Neuronal stem cell (in vitro differentiated cells): ENCODE measurements around the gene HABP4.

Experiments used
- DNase-seq: peaks from one replicate; pipeline ENCODE4 v3.0.0-alpha.2; 2013; ENCODE audit warnings: low spot score
- H2AFZ ChIP-seq: one replicate; pipeline ENCODE4 v1.6.1; 2013; ENCODE audit warnings: mild to moderate bottlenecking, low read length, inconsistent platforms
- H2AK5ac ChIP-seq: 2 replicates; pipeline ENCODE4 v1.6.1; 2013; ENCODE audit warnings: low read depth, mild to moderate bottlenecking, inconsistent platforms, low read length, moderate library complexity, mixed read lengths
- H2BK120ac ChIP-seq: 2 replicates; pipeline ENCODE4 v1.6.1; 2013; ENCODE audit warnings: low read depth, mild to moderate bottlenecking, inconsistent platforms, low read length, moderate library complexity, mixed read lengths
- H2BK12ac ChIP-seq: one replicate; pipeline ENCODE4 v1.6.1; 2013; ENCODE audit warnings: low read length, inconsistent platforms
- H2BK15ac ChIP-seq: 2 replicates; pipeline ENCODE4 v1.6.1; 2013; ENCODE audit warnings: mild to moderate bottlenecking, low read length, inconsistent platforms, mixed read lengths
- H2BK5ac ChIP-seq: one replicate; pipeline ENCODE4 v1.6.1; 2013; ENCODE audit warnings: inconsistent platforms, mild to moderate bottlenecking, low read length, moderate library complexity
- H3K14ac ChIP-seq: one replicate; pipeline ENCODE4 v1.6.1; 2013; ENCODE audit warnings: low read length, inconsistent platforms
- H3K18ac ChIP-seq: 2 replicates; pipeline ENCODE4 v1.6.1; 2013; ENCODE audit warnings: low read length, inconsistent platforms
- H3K23ac ChIP-seq: 2 replicates; pipeline ENCODE4 v1.6.1; 2013; ENCODE audit warnings: low read depth, mild to moderate bottlenecking, mixed read lengths, low read length, inconsistent platforms; ENCODE audit not compliant: poor library complexity
- H3K27ac ChIP-seq: replicated peaks from 3 replicates; pipeline ENCODE4 v1.5.1; 2013; ENCODE audit warnings: low read length, inconsistent platforms
- H3K27me3 ChIP-seq, 3 experiments: 2 replicates each; pipeline ENCODE4 v1.6.1; 2013; ENCODE audit warnings: low read length in 3 of 3, mild to moderate bottlenecking in 2 of 3, inconsistent platforms in 1 of 3, low read depth in 1 of 3, mixed read lengths in 1 of 3, moderate library complexity in 1 of 3; ENCODE audit not compliant: control insufficient read depth in 3 of 3, insufficient read depth in 3 of 3
- H3K36me3 ChIP-seq, 2 donors: replicated peaks in 1 of 2; 2 replicates each; pipeline ENCODE4 v1.6.1; 2013; ENCODE audit warnings: low read length in 2 of 2; ENCODE audit not compliant: control insufficient read depth in 2 of 2, insufficient read depth in 2 of 2
- H3K4ac ChIP-seq: 2 replicates; pipeline ENCODE4 v1.6.1; 2013; ENCODE audit warnings: inconsistent platforms, mild to moderate bottlenecking, low read length, moderate library complexity
- H3K4me1 ChIP-seq, 2 donors: 1 replicate in 1 of 2; 2 replicates in 1 of 2; pipeline ENCODE4 v1.6.1; 2013; ENCODE audit warnings: low read length in 2 of 2, low read depth in 1 of 2; ENCODE audit not compliant: control insufficient read depth in 2 of 2, insufficient read depth in 1 of 2
- H3K4me2 ChIP-seq: one replicate; pipeline ENCODE4 v1.6.1; 2013; ENCODE audit warnings: mild to moderate bottlenecking, low read length, inconsistent platforms; ENCODE audit not compliant: insufficient read depth, poor library complexity, severe bottlenecking
- H3K4me3 ChIP-seq, 2 donors: 2 replicates each; pipeline ENCODE4 v1.5.1; 2013; ENCODE audit warnings: low read length in 2 of 2, mild to moderate bottlenecking in 2 of 2, inconsistent platforms in 1 of 2, moderate library complexity in 1 of 2
- H3K79me1 ChIP-seq: one replicate; pipeline ENCODE4 v1.6.1; 2013; ENCODE audit warnings: low read depth, mild to moderate bottlenecking, inconsistent platforms, low read length, moderate library complexity
- H3K9ac ChIP-seq: one replicate; pipeline ENCODE4 v1.6.1; 2013; ENCODE audit warnings: mild to moderate bottlenecking, low read depth, low read length, inconsistent platforms; ENCODE audit not compliant: poor library complexity
- H3K9me3 ChIP-seq, 2 donors: replicated peaks in 1 of 2; 2 replicates each; pipeline versions ENCODE3 to v1.6.1; 2013; ENCODE audit warnings: low read length in 2 of 2, mild to moderate bottlenecking in 2 of 2, inconsistent platforms in 1 of 2, low read depth in 1 of 2, mixed read lengths in 1 of 2, moderate library complexity in 1 of 2; ENCODE audit not compliant: control insufficient read depth in 2 of 2, insufficient read depth in 1 of 2
- H4K8ac ChIP-seq: one replicate; pipeline ENCODE4 v1.6.1; 2013; ENCODE audit warnings: low read depth, mild to moderate bottlenecking, inconsistent platforms, low read length, moderate library complexity
- H4K91ac ChIP-seq: one replicate; pipeline ENCODE4 v1.6.1; 2013; ENCODE audit warnings: low read length, low read depth, mild to moderate bottlenecking, inconsistent platforms; ENCODE audit not compliant: poor library complexity
- WGBS, 2 donors: extraction: QIAGEN DNeasy Blood & Tissue Kit; methylation state at CpG; one replicate each; pipeline ENCODE4 v1.1.7; 2013; ENCODE audit warnings: missing lambda C conversion rate in 2 of 2, mixed read lengths in 1 of 2; ENCODE audit not compliant: insufficient read length in 2 of 2, insufficient replicate concordance in 1 of 2; ENCODE audit errors: extremely low coverage in 2 of 2; 5-methylcytosine and 5-hydroxymethylcytosine counted together

Gene HABP4

GRCh38 chr9:96442491-96442890 lies 7.5 kb upstream of the HABP4 start:
- Histone ChIP-seq H3K14ac (no peak overlapping the region), H4K91ac (no peak overlapping the region), H3K79me1 (no peaks in the 10 kb centered on the region), H2AFZ (no peak overlapping the region), H3K4ac (no peak overlapping the region), H2BK12ac (no peak overlapping the region), H3K9ac (no peak overlapping the region), H2AK5ac (no peak overlapping the region), H3K9me3 (no peaks in the 10 kb centered on the region), H3K4me2 (no peak overlapping the region), H2BK15ac (no peak overlapping the region), H3K27ac (no peak overlapping the region), H2BK5ac (no peak overlapping the region), H3K4me3 (no peak overlapping the region), H4K8ac (no peak overlapping the region), H3K4me1 (no peaks in the 10 kb centered on the region), H3K36me3 (no peaks in the 10 kb centered on the region), H3K23ac (no peak overlapping the region), H2BK120ac (no peak overlapping the region), H3K27me3 (no peaks in the 10 kb centered on the region), H3K18ac (no peak overlapping the region)
- no peak for DNase-seq
- no CpG with 5 or more reads among the region's 3 CpGs for WGBS, 2 donors

DNA sequence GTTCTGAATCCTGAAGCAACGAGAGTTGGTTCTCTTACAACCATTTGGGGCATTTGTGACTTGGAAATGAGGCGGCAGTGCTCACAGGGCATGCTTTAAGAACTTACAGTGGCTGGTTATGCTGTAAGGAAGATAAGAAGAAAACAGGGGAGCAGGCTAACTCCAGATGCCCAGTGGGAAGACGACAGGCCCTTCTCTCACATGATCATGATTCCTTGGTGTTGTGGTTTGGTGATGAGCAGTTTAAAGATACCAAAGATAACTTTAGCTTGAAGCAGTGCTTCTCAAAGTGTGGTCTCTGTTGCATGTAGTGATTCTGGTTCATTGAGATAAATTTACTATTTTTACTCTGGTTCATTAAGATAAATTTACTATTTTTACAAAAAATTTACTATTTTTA lies 2.6 kb upstream of the HABP4 start:
- H3K4me3 ChIP-seq: no peak overlapping the region
- H2AFZ ChIP-seq: no peak overlapping the region
- H2BK15ac ChIP-seq: no peak overlapping the region
- H3K4me2 ChIP-seq: no peak overlapping the region
- peaks cover 3 to 8% of the 10 kb centered on the region in 2 donors for H3K4me1 ChIP-seq
- no peak overlapping the region for H3K23ac ChIP-seq
- no peak overlapping the region for H2BK5ac ChIP-seq
- no CpG with 5 or more reads among the region's 3 CpGs for WGBS, 2 donors
- no peak overlapping the region for H3K14ac ChIP-seq
- no peak overlapping the region for H3K27ac ChIP-seq
- H3K79me1 ChIP-seq: peaks cover 3% of the 10 kb centered on the region
- H3K36me3 ChIP-seq: no peaks in the 10 kb centered on the region
- H2AK5ac ChIP-seq: no peak overlapping the region
- H3K18ac ChIP-seq: no peak overlapping the region
- DNase-seq: no peak
- H3K27me3 ChIP-seq: no peaks in the 10 kb centered on the region
- no peak overlapping the region for H3K9ac ChIP-seq
- no peak overlapping the region for H2BK12ac ChIP-seq
- no peak overlapping the region for H4K91ac ChIP-seq
- H4K8ac ChIP-seq: no peak overlapping the region
- no peak overlapping the region for H2BK120ac ChIP-seq
- H3K4ac ChIP-seq: no peak overlapping the region
- no peaks in the 10 kb centered on the region for H3K9me3 ChIP-seq

GRCh38 chr9:96448546-96449170 lies 1.3 kb upstream of the HABP4 start:
- H3K4ac ChIP-seq: no peak overlapping the region
- DNase-seq: no peak
- H3K9me3 ChIP-seq: no peaks in the 10 kb centered on the region
- peak overlapping the region; percentile 99 for H2AFZ ChIP-seq
- H2BK120ac ChIP-seq: no peak overlapping the region
- H3K4me3 ChIP-seq: no peak overlapping the region
- H3K27ac ChIP-seq: no peak overlapping the region
- H3K36me3 ChIP-seq: no peaks in the 10 kb centered on the region
- H4K91ac ChIP-seq: no peak overlapping the region
- no peak overlapping the region for H2BK5ac ChIP-seq
- no peak overlapping the region for H3K4me2 ChIP-seq
- H3K27me3 ChIP-seq: no peaks in the 10 kb centered on the region
- peaks cover 3% of the 10 kb centered on the region for H3K79me1 ChIP-seq
- H2AK5ac ChIP-seq: no peak overlapping the region
- H3K4me1 ChIP-seq: peaks cover 3 to 8% of the 10 kb centered on the region in 2 donors
- no peak overlapping the region for H3K14ac ChIP-seq
- no peak overlapping the region for H2BK12ac ChIP-seq
- H2BK15ac ChIP-seq: no peak overlapping the region
- WGBS, 2 donors: no CpG with 5 or more reads among the region's 11 CpGs
- H3K9ac ChIP-seq: no peak overlapping the region
- H4K8ac ChIP-seq: no peak overlapping the region
- H3K23ac ChIP-seq: no peak overlapping the region
- no peak overlapping the region for H3K18ac ChIP-seq

- H2BK12ac ChIP-seq: no peak overlapping the region
- no peak overlapping the region for H2BK120ac ChIP-seq
- no peak overlapping the region for H3K4ac ChIP-seq
- H3K27me3 ChIP-seq: no peaks in the 10 kb centered on the region
- H3K4me3 ChIP-seq: peak overlapping the region; percentile 71 to 76
- no peak overlapping the region for H3K9ac ChIP-seq
- WGBS, 2 donors: no CpG with 5 or more reads among the region's 7 CpGs
- H3K36me3 ChIP-seq: no peaks in the 10 kb centered on the region
- no peak overlapping the region for H3K14ac ChIP-seq
- H4K8ac ChIP-seq: no peak overlapping the region
- H3K4me1 ChIP-seq: peaks cover 3 to 8% of the 10 kb centered on the region in 2 donors
- DNase-seq: no peak
- no peak overlapping the region for H4K91ac ChIP-seq
- peak overlapping the region; percentile 99 for H2AFZ ChIP-seq
- no peak overlapping the region for H2BK5ac ChIP-seq
- peak overlapping the region; percentile 7 for H3K27ac ChIP-seq
- H3K9me3 ChIP-seq: no peaks in the 10 kb centered on the region
- no peak overlapping the region for H3K23ac ChIP-seq
- peak overlapping the region; percentile 87 for H3K4me2 ChIP-seq
- H3K79me1 ChIP-seq: peaks cover 3% of the 10 kb centered on the region
- H2BK15ac ChIP-seq: no peak overlapping the region
- H2AK5ac ChIP-seq: no peak overlapping the region
- no peak overlapping the region for H3K18ac ChIP-seq
Measured at GRCh38 chr9:96449523-96449844, 485 bp upstream of the HABP4 start.
